GM23338 (cell line): Measurements from ENCODE around the gene MAP1LC3C. TPM values are rescaled to one million over a fixed set of nuclear protein-coding genes. Genes with fewer than 3 reads are reported as not detected.

Source experiments
- ATAC-seq: fragments of 200-7000 bp; cut with Tn5 transposase; 3 replicates; pipeline ENCODE4 v1.9.1; 2020
- DNase-seq: peaks from one replicate; pipeline ENCODE4 v3.0.0-alpha.2; 2015; ENCODE audit warnings: low spot score
- H2AFZ ChIP-seq: fragments of 200-600 bp; sonication (generic); 2 replicates; pipeline ENCODE4 v1.8.0; 2016; ENCODE audit warnings: antibody characterized with exemption, mild to moderate bottlenecking, moderate library complexity
- H3F3A ChIP-seq: fragments of 200-600 bp; sonication (generic); replicated peaks from 2 replicates; pipeline ENCODE4 v1.8.0; 2017; ENCODE audit warnings: antibody characterized with exemption, mixed run types, low read depth
- H3K27ac ChIP-seq: fragments of 200-600 bp; sonication (generic); 2 replicates; pipeline ENCODE4 v1.6.1; 2016; ENCODE audit warnings: low read depth
- H3K27me3 ChIP-seq: fragments of 200-600 bp; sonication (generic); 2 replicates; pipeline ENCODE4 v1.8.0; 2016; ENCODE audit warnings: mild to moderate bottlenecking, mixed run types, moderate library complexity; ENCODE audit not compliant: insufficient read depth
- H3K36me3 ChIP-seq: fragments of 200-600 bp; sonication (generic); 2 replicates; pipeline ENCODE4 v1.8.0; 2016; ENCODE audit warnings: mild to moderate bottlenecking; ENCODE audit not compliant: insufficient read depth
- H3K4me1 ChIP-seq: fragments of 200-600 bp; sonication (generic); 2 replicates; pipeline ENCODE4 v1.8.0; 2016; ENCODE audit warnings: mild to moderate bottlenecking, moderate library complexity; ENCODE audit not compliant: insufficient read depth
- H3K4me2 ChIP-seq: fragments of 200-600 bp; sonication (generic); 2 replicates; pipeline ENCODE4 v1.7.1; 2017; ENCODE audit warnings: mixed run types
- H3K4me3 ChIP-seq: fragments of 200-600 bp; sonication (generic); 2 replicates; pipeline ENCODE4 v1.6.1; 2016; ENCODE audit warnings: mixed run types
- H3K79me2 ChIP-seq: fragments of 200-600 bp; sonication (generic); replicated peaks from 2 replicates; pipeline ENCODE4 v1.8.0; 2017; ENCODE audit warnings: mild to moderate bottlenecking; ENCODE audit not compliant: insufficient read depth
- H3K9me2 ChIP-seq: fragments of 200-600 bp; sonication (generic); 2 replicates; pipeline ENCODE4 v1.8.0; 2017; ENCODE audit not compliant: insufficient read depth
- H4K20me1 ChIP-seq: fragments of 200-600 bp; sonication (generic); replicated peaks from 2 replicates; pipeline ENCODE4 v1.8.0; 2017; ENCODE audit warnings: mild to moderate bottlenecking; ENCODE audit not compliant: insufficient read depth
- H3K27ac Mint-ChIP-seq: 2 replicates; pipeline ENCODE4 v1.8.0; 2020; ENCODE audit warnings: inconsistent platforms, mild to moderate bottlenecking, moderate library complexity, mixed read lengths
- H3K27me3 Mint-ChIP-seq: 3 replicates; pipeline ENCODE4 v1.8.0; 2022; ENCODE audit warnings: low read depth, mild to moderate bottlenecking, moderate library complexity, mixed read lengths, inconsistent platforms; ENCODE audit not compliant: insufficient read depth, poor library complexity
- H3K36me3 Mint-ChIP-seq: 3 replicates; pipeline ENCODE4 v1.8.0; 2021; ENCODE audit warnings: low read depth, mild to moderate bottlenecking, inconsistent platforms, moderate library complexity, mixed read lengths
- H3K4me1 Mint-ChIP-seq: 3 replicates; pipeline ENCODE4 v1.8.0; 2020; ENCODE audit warnings: mild to moderate bottlenecking, inconsistent platforms, mixed read lengths
- H3K4me3 Mint-ChIP-seq: 3 replicates; pipeline ENCODE4 v1.8.0; 2021; ENCODE audit warnings: moderate library complexity, mild to moderate bottlenecking, inconsistent platforms, mixed read lengths
- H3K9me3 Mint-ChIP-seq: 3 replicates; pipeline ENCODE4 v1.8.0; 2020; ENCODE audit warnings: moderate library complexity, mild to moderate bottlenecking, inconsistent platforms, mixed read lengths
- CREB1 ChIP-seq: fragments of 250-450 bp; sonication (Bioruptor Pico); IDR thresholded peaks from 2 replicates; pipeline ENCODE4 v1.5.0; 2020; ENCODE audit warnings: low read depth, mild to moderate bottlenecking, moderate library complexity
- EZH2 ChIP-seq: fragments of 200-600 bp; sonication (generic); IDR thresholded peaks from one replicate; pipeline ENCODE4 v1.8.0; 2017; ENCODE audit warnings: antibody characterized with exemption, mild to moderate bottlenecking, low read depth; ENCODE audit not compliant: unreplicated experiment
- EZH2phosphoT487 ChIP-seq: fragments of 200-600 bp; sonication (generic); IDR thresholded peaks from one replicate; pipeline ENCODE4 v1.8.1; 2018; ENCODE audit warnings: antibody characterized with exemption; ENCODE audit not compliant: unreplicated experiment
- JUNB ChIP-seq: IDR thresholded peaks from one replicate; pipeline ENCODE4 v1.6.1; 2016; ENCODE audit warnings: antibody characterized with exemption; ENCODE audit not compliant: unreplicated experiment
- NANOG ChIP-seq: IDR thresholded peaks from 2 replicates; pipeline ENCODE4 v1.6.1; 2016; ENCODE audit warnings: antibody characterized with exemption, borderline replicate concordance
- POLR2AphosphoS5 ChIP-seq: IDR thresholded peaks from 2 replicates; pipeline ENCODE4 v1.6.1; 2016; ENCODE audit warnings: antibody characterized with exemption, low read depth
- STAT1 ChIP-seq: IDR thresholded peaks from one replicate; pipeline ENCODE4 v1.6.1; 2016; ENCODE audit warnings: antibody characterized with exemption; ENCODE audit not compliant: unreplicated experiment
- ZNF114 ChIP-seq: fragments of 250-450 bp; sonication (Bioruptor Pico); IDR thresholded peaks from 2 replicates; pipeline ENCODE4 v1.5.0; 2020; ENCODE audit warnings: mild to moderate bottlenecking, moderate library complexity
- ZNF331 ChIP-seq: fragments of 250-450 bp; sonication (Bioruptor Pico); IDR thresholded peaks from 2 replicates; pipeline ENCODE4 v1.5.0; 2020; ENCODE audit warnings: low read depth, mild to moderate bottlenecking, moderate library complexity
- polyA plus RNA-seq: library from polyadenylated mRNA; unstranded; fragments of >200 nt; fragmentation: Nextera tagmentation; extraction: Ambion mirVana; gene quantifications from 2 replicates; pipeline ENCODE4 v1.2.1, GENCODE V29; 2016
- total RNA-seq: library from RNA; depleted of rRNA; stranded (reverse); fragments of >200 nt; shearing (Covaris generic); gene quantifications from 2 replicates; pipeline ENCODE4 v1.2.3, GENCODE V29; 2014
- TF ChIP-seq, protein P1 (sequence below): fragments of 250-450 bp; sonication (Bioruptor Pico); IDR thresholded peaks from 2 replicates; pipeline ENCODE4 v1.5.0; 2020; ENCODE audit warnings: mild to moderate bottlenecking, moderate library complexity
- TF ChIP-seq, protein P2 (sequence below): IDR thresholded peaks from one replicate; pipeline ENCODE4 v1.6.1; 2018; ENCODE audit warnings: antibody characterized with exemption; ENCODE audit not compliant: unreplicated experiment
- TF ChIP-seq, protein P3 (sequence below), 2 experiments: fragments of 200-600 bp in 1 of 2; sonication (generic) in 1 of 2; conservative IDR thresholded peaks; 2 replicates each; pipeline versions ENCODE4 v1.5.1 to v1.6.1; 2016 to 2017; ENCODE audit warnings: antibody characterized with exemption in 2 of 2, low read depth in 2 of 2, mild to moderate bottlenecking in 2 of 2, moderate library complexity in 1 of 2
- TF ChIP-seq, protein P4 (sequence below): IDR thresholded peaks from 2 replicates; pipeline ENCODE4 v1.6.1; 2016; ENCODE audit warnings: antibody characterized with exemption

The MAP1LC3C gene
- total and polyA plus RNA-seq, 2 experiments from 2014 or later: 1.1 to 1.2 TPM

DNA sequence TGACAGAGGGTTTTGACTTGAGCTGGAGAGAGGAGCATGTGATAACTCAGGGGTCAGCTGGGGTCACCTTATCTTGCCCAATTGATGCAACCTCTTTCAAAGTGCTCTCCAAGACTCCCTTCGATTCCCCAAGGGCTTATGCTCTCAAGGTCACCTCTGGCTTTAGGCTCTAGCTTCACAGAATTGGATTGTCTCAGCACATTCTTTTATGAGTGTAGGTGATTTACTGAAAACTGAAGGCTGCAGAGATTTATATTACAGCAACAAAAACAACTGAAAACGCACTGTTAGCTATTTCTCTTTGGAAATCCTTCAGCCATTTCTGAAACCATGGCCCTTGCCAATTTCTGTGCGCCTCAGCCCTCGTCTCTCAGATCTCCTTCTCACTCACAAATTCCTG lies 34.5 kb upstream of the MAP1LC3C start:
- Mint-ChIP-seq H3K4me3 (no peak overlapping the region), H3K4me1 (no peaks in the 10 kb centered on the region; the same call in 2 of the 3 replicates), H3K27ac (no peak overlapping the region), H3K27me3 (peaks cover 3% of the 10 kb centered on the region), H3K9me3 (no peaks in the 10 kb centered on the region; the same call in 1 of the 3 replicates), H3K36me3 (0 out of 3 replicates have a peak, but pooled peaks cover 3% of the 10 kb centered on the region)
- Histone ChIP-seq H3K79me2 (no peaks in the 10 kb centered on the region), H3K36me3 (no peaks in the 10 kb centered on the region), H3K4me3 (no peak overlapping the region), H3K4me1 (no peaks in the 10 kb centered on the region), H4K20me1 (no peaks in the 10 kb centered on the region), H3K27me3 (no peaks in the 10 kb centered on the region), H3K27ac (no peak overlapping the region), H2AFZ (no peak overlapping the region; the same call in 1 of the 2 replicates), H3K4me2 (no peak overlapping the region), H3K9me2 (no peaks in the 10 kb centered on the region; the same call in 1 of the 2 replicates), H3F3A (no peaks in the 10 kb centered on the region)
- no peak for ATAC-seq
- DNase-seq: no peak
- no peak for TF ChIP-seq EZH2phosphoT487
- TF ChIP-seq, protein P1, sequence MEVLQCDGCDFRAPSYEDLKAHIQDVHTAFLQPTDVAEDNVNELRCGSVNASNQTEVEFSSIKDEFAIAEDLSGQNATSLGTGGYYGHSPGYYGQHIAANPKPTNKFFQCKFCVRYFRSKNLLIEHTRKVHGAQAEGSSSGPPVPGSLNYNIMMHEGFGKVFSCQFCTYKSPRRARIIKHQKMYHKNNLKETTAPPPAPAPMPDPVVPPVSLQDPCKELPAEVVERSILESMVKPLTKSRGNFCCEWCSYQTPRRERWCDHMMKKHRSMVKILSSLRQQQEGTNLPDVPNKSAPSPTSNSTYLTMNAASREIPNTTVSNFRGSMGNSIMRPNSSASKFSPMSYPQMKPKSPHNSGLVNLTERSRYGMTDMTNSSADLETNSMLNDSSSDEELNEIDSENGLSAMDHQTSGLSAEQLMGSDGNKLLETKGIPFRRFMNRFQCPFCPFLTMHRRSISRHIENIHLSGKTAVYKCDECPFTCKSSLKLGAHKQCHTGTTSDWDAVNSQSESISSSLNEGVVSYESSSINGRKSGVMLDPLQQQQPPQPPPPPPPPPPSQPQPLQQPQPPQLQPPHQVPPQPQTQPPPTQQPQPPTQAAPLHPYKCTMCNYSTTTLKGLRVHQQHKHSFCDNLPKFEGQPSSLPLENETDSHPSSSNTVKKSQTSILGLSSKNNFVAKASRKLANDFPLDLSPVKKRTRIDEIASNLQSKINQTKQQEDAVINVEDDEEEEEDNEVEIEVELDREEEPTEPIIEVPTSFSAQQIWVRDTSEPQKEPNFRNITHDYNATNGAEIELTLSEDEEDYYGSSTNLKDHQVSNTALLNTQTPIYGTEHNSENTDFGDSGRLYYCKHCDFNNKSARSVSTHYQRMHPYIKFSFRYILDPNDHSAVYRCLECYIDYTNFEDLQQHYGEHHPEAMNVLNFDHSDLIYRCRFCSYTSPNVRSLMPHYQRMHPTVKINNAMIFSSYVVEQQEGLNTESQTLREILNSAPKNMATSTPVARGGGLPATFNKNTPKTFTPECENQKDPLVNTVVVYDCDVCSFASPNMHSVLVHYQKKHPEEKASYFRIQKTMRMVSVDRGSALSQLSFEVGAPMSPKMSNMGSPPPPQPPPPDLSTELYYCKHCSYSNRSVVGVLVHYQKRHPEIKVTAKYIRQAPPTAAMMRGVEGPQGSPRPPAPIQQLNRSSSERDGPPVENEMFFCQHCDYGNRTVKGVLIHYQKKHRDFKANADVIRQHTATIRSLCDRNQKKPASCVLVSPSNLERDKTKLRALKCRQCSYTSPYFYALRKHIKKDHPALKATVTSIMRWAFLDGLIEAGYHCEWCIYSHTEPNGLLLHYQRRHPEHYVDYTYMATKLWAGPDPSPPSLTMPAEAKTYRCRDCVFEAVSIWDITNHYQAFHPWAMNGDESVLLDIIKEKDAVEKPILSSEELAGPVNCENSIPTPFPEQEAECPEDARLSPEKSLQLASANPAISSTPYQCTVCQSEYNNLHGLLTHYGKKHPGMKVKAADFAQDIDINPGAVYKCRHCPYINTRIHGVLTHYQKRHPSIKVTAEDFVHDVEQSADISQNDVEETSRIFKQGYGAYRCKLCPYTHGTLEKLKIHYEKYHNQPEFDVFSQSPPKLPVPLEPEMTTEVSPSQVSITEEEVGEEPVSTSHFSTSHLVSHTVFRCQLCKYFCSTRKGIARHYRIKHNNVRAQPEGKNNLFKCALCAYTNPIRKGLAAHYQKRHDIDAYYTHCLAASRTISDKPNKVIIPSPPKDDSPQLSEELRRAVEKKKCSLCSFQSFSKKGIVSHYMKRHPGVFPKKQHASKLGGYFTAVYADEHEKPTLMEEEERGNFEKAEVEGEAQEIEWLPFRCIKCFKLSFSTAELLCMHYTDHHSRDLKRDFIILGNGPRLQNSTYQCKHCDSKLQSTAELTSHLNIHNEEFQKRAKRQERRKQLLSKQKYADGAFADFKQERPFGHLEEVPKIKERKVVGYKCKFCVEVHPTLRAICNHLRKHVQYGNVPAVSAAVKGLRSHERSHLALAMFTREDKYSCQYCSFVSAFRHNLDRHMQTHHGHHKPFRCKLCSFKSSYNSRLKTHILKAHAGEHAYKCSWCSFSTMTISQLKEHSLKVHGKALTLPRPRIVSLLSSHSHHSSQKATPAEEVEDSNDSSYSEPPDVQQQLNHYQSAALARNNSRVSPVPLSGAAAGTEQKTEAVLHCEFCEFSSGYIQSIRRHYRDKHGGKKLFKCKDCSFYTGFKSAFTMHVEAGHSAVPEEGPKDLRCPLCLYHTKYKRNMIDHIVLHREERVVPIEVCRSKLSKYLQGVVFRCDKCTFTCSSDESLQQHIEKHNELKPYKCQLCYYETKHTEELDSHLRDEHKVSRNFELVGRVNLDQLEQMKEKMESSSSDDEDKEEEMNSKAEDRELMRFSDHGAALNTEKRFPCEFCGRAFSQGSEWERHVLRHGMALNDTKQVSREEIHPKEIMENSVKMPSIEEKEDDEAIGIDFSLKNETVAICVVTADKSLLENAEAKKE (CRISPR knock-in tag): no peak
- TF ChIP-seq, protein P2, sequence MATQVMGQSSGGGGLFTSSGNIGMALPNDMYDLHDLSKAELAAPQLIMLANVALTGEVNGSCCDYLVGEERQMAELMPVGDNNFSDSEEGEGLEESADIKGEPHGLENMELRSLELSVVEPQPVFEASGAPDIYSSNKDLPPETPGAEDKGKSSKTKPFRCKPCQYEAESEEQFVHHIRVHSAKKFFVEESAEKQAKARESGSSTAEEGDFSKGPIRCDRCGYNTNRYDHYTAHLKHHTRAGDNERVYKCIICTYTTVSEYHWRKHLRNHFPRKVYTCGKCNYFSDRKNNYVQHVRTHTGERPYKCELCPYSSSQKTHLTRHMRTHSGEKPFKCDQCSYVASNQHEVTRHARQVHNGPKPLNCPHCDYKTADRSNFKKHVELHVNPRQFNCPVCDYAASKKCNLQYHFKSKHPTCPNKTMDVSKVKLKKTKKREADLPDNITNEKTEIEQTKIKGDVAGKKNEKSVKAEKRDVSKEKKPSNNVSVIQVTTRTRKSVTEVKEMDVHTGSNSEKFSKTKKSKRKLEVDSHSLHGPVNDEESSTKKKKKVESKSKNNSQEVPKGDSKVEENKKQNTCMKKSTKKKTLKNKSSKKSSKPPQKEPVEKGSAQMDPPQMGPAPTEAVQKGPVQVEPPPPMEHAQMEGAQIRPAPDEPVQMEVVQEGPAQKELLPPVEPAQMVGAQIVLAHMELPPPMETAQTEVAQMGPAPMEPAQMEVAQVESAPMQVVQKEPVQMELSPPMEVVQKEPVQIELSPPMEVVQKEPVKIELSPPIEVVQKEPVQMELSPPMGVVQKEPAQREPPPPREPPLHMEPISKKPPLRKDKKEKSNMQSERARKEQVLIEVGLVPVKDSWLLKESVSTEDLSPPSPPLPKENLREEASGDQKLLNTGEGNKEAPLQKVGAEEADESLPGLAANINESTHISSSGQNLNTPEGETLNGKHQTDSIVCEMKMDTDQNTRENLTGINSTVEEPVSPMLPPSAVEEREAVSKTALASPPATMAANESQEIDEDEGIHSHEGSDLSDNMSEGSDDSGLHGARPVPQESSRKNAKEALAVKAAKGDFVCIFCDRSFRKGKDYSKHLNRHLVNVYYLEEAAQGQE: no peak
- no peak for TF ChIP-seq ZNF114 (CRISPR knock-in tag)
- TF ChIP-seq, protein P3, sequence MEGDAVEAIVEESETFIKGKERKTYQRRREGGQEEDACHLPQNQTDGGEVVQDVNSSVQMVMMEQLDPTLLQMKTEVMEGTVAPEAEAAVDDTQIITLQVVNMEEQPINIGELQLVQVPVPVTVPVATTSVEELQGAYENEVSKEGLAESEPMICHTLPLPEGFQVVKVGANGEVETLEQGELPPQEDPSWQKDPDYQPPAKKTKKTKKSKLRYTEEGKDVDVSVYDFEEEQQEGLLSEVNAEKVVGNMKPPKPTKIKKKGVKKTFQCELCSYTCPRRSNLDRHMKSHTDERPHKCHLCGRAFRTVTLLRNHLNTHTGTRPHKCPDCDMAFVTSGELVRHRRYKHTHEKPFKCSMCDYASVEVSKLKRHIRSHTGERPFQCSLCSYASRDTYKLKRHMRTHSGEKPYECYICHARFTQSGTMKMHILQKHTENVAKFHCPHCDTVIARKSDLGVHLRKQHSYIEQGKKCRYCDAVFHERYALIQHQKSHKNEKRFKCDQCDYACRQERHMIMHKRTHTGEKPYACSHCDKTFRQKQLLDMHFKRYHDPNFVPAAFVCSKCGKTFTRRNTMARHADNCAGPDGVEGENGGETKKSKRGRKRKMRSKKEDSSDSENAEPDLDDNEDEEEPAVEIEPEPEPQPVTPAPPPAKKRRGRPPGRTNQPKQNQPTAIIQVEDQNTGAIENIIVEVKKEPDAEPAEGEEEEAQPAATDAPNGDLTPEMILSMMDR (conservative IDR thresholded peaks at IDR 0.05; ENCODE audit: low read depth in 2 of 2): no peak
- no peak for TF ChIP-seq JUNB
- TF ChIP-seq NANOG: no peak
- TF ChIP-seq POLR2AphosphoS5: no peak
- TF ChIP-seq, protein P4, sequence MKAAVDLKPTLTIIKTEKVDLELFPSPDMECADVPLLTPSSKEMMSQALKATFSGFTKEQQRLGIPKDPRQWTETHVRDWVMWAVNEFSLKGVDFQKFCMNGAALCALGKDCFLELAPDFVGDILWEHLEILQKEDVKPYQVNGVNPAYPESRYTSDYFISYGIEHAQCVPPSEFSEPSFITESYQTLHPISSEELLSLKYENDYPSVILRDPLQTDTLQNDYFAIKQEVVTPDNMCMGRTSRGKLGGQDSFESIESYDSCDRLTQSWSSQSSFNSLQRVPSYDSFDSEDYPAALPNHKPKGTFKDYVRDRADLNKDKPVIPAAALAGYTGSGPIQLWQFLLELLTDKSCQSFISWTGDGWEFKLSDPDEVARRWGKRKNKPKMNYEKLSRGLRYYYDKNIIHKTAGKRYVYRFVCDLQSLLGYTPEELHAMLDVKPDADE: no peak
- TF ChIP-seq ZNF331 (CRISPR knock-in tag): no peak
- TF ChIP-seq CREB1 (CRISPR knock-in tag): no peak
- TF ChIP-seq STAT1: no peak
- TF ChIP-seq EZH2: no peak
